SU-DHL-6 (cell line): Measurements from ENCODE around the gene ETFB.

Experiments used
- EZH2phosphoT487 ChIP-seq: fragments of 200-600 bp; sonication (generic), shearing (Covaris generic); conservative IDR thresholded peaks from 2 replicates; pipeline ENCODE4 v1.6.1; 2018; ENCODE audit warnings: mild to moderate bottlenecking, antibody characterized with exemption, low read length, moderate library complexity, mixed read lengths
- TF ChIP-seq, protein P1 (sequence below): fragments of 200-600 bp; sonication (generic); IDR thresholded peaks from one replicate; pipeline ENCODE4 v1.5.1; 2017; ENCODE audit warnings: antibody characterized with exemption, mild to moderate bottlenecking, low read length, moderate library complexity; ENCODE audit not compliant: insufficient read depth, poor library complexity, severe bottlenecking

DNA sequence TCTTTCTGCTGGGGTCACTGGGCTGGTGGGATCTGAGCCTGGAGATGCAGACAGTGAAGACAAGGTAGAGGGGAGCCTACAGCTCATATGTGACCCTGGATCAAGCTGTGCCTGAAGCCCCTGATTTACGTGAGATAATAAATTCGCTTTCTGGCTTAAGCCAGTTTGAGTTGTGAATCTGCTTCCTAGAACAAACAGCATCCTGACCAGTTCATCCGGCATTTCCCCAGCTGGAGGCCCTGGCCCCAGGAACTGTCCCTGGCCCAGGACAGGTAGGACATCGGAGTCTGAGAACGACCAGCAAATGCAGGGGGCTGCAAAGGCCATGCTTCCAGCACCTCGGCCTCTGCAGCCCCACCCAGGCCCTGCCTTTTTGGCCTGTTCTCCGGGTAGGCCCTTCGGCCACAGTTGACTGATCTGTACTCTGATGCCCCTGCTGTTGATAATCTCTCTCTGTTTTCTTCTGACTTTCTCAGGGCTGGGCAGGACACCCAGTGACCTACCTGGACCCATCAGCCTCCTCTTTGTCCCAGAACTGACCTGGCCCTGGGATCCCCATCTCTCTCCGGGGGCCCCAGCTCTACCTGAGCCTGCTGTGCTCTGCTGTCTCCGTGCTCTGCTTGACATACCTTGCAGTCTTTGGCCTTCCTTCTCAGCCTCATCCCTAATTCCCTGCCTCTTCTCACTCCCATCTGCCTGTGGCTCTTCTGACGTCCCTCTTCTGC lies 14.8 kb downstream of the ETFB start:
- TF ChIP-seq, protein P1, sequence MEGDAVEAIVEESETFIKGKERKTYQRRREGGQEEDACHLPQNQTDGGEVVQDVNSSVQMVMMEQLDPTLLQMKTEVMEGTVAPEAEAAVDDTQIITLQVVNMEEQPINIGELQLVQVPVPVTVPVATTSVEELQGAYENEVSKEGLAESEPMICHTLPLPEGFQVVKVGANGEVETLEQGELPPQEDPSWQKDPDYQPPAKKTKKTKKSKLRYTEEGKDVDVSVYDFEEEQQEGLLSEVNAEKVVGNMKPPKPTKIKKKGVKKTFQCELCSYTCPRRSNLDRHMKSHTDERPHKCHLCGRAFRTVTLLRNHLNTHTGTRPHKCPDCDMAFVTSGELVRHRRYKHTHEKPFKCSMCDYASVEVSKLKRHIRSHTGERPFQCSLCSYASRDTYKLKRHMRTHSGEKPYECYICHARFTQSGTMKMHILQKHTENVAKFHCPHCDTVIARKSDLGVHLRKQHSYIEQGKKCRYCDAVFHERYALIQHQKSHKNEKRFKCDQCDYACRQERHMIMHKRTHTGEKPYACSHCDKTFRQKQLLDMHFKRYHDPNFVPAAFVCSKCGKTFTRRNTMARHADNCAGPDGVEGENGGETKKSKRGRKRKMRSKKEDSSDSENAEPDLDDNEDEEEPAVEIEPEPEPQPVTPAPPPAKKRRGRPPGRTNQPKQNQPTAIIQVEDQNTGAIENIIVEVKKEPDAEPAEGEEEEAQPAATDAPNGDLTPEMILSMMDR = no peak
- TF ChIP-seq EZH2phosphoT487 = no peak
